CD4-positive, alpha-beta T cell treated with Interleukin-6 at 100 ng/mL for 8 hours (primary cell): ENCODE data around the gene SYT6.

Experiments
- DNase-seq: peaks from one replicate; pipeline ENCODE4 v3.0.0-alpha.2; 2020; ENCODE audit warnings: mixed read lengths, low spot score

Gene SYT6

GRCh38 chr1:114154963-114155322, 1.3 kb upstream of the SYT6 start:
- DNase-seq: no peak

- no peak for DNase-seq
Observed at GRCh38 chr1:114154146-114154962, 685 bp upstream of the SYT6 start.

GRCh38 chr1:114152508-114153260, 985 bp downstream of the SYT6 start:
- DNase-seq: no peak

- no peak for DNase-seq
Observed at GRCh38 chr1:114152089-114152507, 1.6 kb downstream of the SYT6 start.

GRCh38 chr1:114150016-114150415, 3.7 kb downstream of the SYT6 start:
- DNase-seq: no peak

GRCh38 chr1:114149211-114149610, 4.5 kb downstream of the SYT6 start:
- DNase-seq: no peak

GRCh38 chr1:114145504-114146151, 8.0 kb downstream of the SYT6 start:
- no peak for DNase-seq

- no peak for DNase-seq
Observed at GRCh38 chr1:114144016-114144415, 9.7 kb downstream of the SYT6 start.

- no peak for DNase-seq
Observed at GRCh38 chr1:114139540-114139939, 14.1 kb downstream of the SYT6 start.

GRCh38 chr1:114137497-114137896, 16.2 kb downstream of the SYT6 start:
- DNase-seq: no peak

GRCh38 chr1:114135786-114136185, 17.9 kb downstream of the SYT6 start:
- DNase-seq: no peak

- DNase-seq: no peak
Observed at GRCh38 chr1:114134518-114134917, 19.2 kb downstream of the SYT6 start.

- no peak for DNase-seq
Observed at GRCh38 chr1:114133129-114133528, 20.5 kb downstream of the SYT6 start.

- no peak for DNase-seq
Observed at GRCh38 chr1:114131526-114132220, 22.0 kb downstream of the SYT6 start.

- no peak for DNase-seq
Observed at GRCh38 chr1:114130846-114131525, 22.7 kb downstream of the SYT6 start.

GRCh38 chr1:114130213-114130612, 23.5 kb downstream of the SYT6 start:
- DNase-seq: no peak

GRCh38 chr1:114128293-114128692, 25.4 kb downstream of the SYT6 start:
- no peak for DNase-seq

- no peak for DNase-seq
Observed at GRCh38 chr1:114126261-114127095, 27.2 kb downstream of the SYT6 start.

GRCh38 chr1:114124644-114125043, 29.0 kb downstream of the SYT6 start:
- DNase-seq: no peak

- no peak for DNase-seq
Observed at GRCh38 chr1:114122941-114123618, 30.6 kb downstream of the SYT6 start.
